Chondrocyte (in vitro differentiated cells): ENCODE measurements around the gene TES. TPM values are rescaled to one million over a fixed set of nuclear protein-coding genes. Genes with fewer than 3 reads are reported as not detected.
"Not testable (repeated sequence)": the region's sequence is repeated elsewhere in the genome, so short reads cannot be mapped to it uniquely, and the experiment has no call there.

ENCODE experiments used
- DNase-seq: peaks from one replicate; pipeline ENCODE4 v3.0.0; 2021; ENCODE audit warnings: mixed read lengths, low spot score
- H3K27ac Mint-ChIP-seq: one replicate; pipeline ENCODE4 v1.8.0; 2021; ENCODE audit warnings: mild to moderate bottlenecking, moderate library complexity, mixed read lengths; ENCODE audit not compliant: unreplicated experiment
- H3K27me3 Mint-ChIP-seq: 2 replicates; pipeline ENCODE4 v1.8.0; 2021; ENCODE audit warnings: low read depth, mixed read lengths
- H3K36me3 Mint-ChIP-seq: 2 replicates; pipeline ENCODE4 v1.8.0; 2021; ENCODE audit warnings: low read depth, mixed read lengths
- H3K4me1 Mint-ChIP-seq: 2 replicates; pipeline ENCODE4 v1.8.0; 2021; ENCODE audit warnings: low read depth, mild to moderate bottlenecking, mixed read lengths
- H3K4me3 Mint-ChIP-seq: one replicate; pipeline ENCODE4 v1.8.0; 2021; ENCODE audit warnings: mild to moderate bottlenecking, moderate library complexity, mixed read lengths; ENCODE audit not compliant: unreplicated experiment
- H3K9me3 Mint-ChIP-seq: 2 replicates; pipeline ENCODE4 v1.8.0; 2021; ENCODE audit warnings: low read depth, mixed read lengths
- CTCF ChIP-seq: fragments of 200-600 bp; sonication (generic); IDR thresholded peaks from 2 replicates; pipeline ENCODE4 v1.5.0; 2021; ENCODE audit warnings: antibody characterized with exemption, mild to moderate bottlenecking, moderate library complexity
- total RNA-seq: library from RNA; stranded (reverse); gene quantifications from 3 replicates; pipeline ENCODE4 v1.2.1, GENCODE V29; 2021

Gene TES
- total RNA-seq, 1 donor from 2014 or later: 261 TPM

GRCh38 chr7:116171094-116171493, 39.2 kb upstream of the TES start:
- Mint-ChIP-seq H3K4me3 (no peak overlapping the region), H3K27ac (no peak overlapping the region), H3K4me1 (peaks cover 38% of the 10 kb centered on the region), H3K27me3 (no peaks in the 10 kb centered on the region), H3K9me3 (peaks cover 7% of the 10 kb centered on the region), H3K36me3 (peaks cover 6% of the 10 kb centered on the region)
- TF ChIP-seq CTCF: no peak
- no peak for DNase-seq

- Mint-ChIP-seq H3K27me3 (no peaks in the 10 kb centered on the region), H3K9me3 (peaks cover 9% of the 10 kb centered on the region), H3K4me1 (peaks cover 51% of the 10 kb centered on the region), H3K4me3 (no peak overlapping the region), H3K27ac (no peak overlapping the region), H3K36me3 (peaks cover 8% of the 10 kb centered on the region)
- TF ChIP-seq CTCF: no peak
- DNase-seq: no peak
Measured at GRCh38 chr7:116172353-116172752, 38.0 kb upstream of the TES start.

- Mint-ChIP-seq H3K9me3 (peaks cover 9% of the 10 kb centered on the region), H3K27me3 (no peaks in the 10 kb centered on the region), H3K4me1 (peaks cover 56% of the 10 kb centered on the region), H3K36me3 (peaks cover 8% of the 10 kb centered on the region), H3K4me3 (no peak overlapping the region), H3K27ac (no peak overlapping the region)
- DNase-seq: no peak
- peak; percentile 88 for TF ChIP-seq CTCF
Measured at GRCh38 chr7:116173051-116174028, 37.0 kb upstream of the TES start.

- H3K4me3 Mint-ChIP-seq, H3K27me3 Mint-ChIP-seq, H3K9me3 Mint-ChIP-seq, H3K27ac Mint-ChIP-seq, H3K36me3 Mint-ChIP-seq, DNase-seq: not testable (repeated sequence)
- H3K4me1 Mint-ChIP-seq: peaks cover 51% of the 10 kb centered on the region
Measured at GRCh38 chr7:116175095-116175494, 35.2 kb upstream of the TES start.

DNA sequence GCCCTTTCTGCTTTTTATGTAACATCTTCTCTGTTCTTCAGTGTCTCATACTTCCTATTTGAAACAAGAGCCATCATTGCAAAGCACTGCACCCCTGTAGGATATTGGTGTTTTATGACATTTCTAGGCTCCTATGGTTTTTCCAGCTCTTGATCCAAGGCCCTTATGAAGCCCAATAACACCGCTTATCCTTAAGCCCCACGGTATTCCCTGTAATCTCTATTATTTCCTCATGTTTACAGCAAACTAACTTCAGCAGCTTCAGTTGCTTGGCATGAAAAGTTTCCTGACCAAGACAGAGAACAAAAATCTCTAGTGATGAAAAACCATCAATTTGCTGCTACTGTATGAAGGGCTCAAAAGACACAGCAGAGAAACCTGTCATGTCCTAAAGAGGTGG, 34.1 kb upstream of the TES start:
- Mint-ChIP-seq H3K27ac (peak overlapping the region; percentile 74), H3K27me3 (no peaks in the 10 kb centered on the region), H3K9me3 (peaks cover 9% of the 10 kb centered on the region), H3K4me1 (peaks cover 48% of the 10 kb centered on the region), H3K36me3 (peaks cover 8% of the 10 kb centered on the region), H3K4me3 (no peak overlapping the region)
- no peak for DNase-seq
- TF ChIP-seq CTCF: no peak
